ENCODE measurements around the gene STARD9. TPM values are rescaled to one million over a fixed set of nuclear protein-coding genes. Genes with fewer than 3 reads are reported as not detected.
A peak's percentile ranks its signal among the peaks of the same experiment; 100 is the strongest.

Gene STARD9
- total and polyA plus RNA-seq, 9 of the 15 experiments (the other 6 are each of a cell fraction or from before 2014, with no cell fraction given), result 0.45 to 6.0 (median 3.6) TPM

DNA sequence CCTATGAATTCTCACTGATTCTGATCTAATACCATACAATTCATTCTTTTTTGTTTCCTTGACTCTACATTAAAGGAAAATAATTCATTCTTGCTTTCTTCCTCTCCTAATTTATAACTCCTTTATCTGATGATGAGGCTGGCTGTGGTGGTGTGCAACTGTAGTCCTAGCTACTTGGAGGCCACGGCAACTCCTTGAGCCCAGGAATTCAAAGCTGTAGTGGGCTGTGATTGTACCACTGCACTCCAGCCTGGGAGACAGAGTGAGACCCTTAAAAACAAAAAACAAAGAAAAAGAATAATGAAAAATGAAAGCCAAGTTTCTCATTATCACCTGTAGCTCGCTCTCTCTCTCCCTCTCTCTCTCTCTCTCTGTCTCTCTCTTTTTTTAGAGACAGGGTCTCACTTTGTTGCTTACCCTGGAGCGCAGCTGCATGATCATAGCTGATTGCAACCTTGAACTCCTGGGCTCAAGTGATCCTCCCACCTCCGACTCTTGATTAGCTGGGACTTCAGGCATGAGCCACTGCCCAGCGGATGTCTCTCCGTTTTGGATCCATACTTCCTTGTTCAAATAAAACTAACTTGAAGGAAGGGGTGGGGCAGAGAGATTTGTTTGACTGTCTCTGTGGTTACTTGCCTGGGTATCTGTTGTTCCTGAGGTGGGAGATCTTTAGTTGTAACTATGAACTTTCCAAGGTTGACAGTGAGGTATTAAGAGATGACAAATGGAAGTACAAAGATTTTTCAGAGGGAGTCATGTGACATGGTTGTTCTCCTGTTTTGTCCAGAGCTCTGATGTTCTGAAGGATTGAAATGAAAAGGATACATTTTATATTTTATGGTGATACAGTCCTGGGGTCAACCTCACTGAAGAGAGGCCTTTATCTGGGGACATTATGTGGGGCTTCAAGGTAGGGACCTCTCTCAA lies 46.9 kb downstream of the STARD9 start (continued):
- no peak for TF ChIP-seq KDM4B (IDR thresholded peaks at IDR 0.05; ENCODE audit: borderline replicate concordance in 2 of 2, low read depth in 1 of 2)
- TF ChIP-seq PBX2 (CRISPR knock-in tag; IDR thresholded peaks at IDR 0.05; ENCODE audit: low read depth), result no peak
- TF ChIP-seq PBX2 (tag; conservative IDR thresholded peaks at IDR 0.05; ENCODE audit: low read depth), result peak; percentile 41
- peak; percentile 64 for TF ChIP-seq MEIS2 (IDR thresholded peaks at IDR 0.05; ENCODE audit: partially characterized antibody)
- 0 out of 2 replicates have a peak, but pooled peaks have one; percentile 11 for TF ChIP-seq RFX1 (IDR thresholded peaks at IDR 0.05)
- TF ChIP-seq TOE1 (IDR thresholded peaks at IDR 0.05; ENCODE audit: borderline replicate concordance), result peak; percentile 83
- no peak for TF ChIP-seq TOE1 (CRISPR knock-in tag; IDR thresholded peaks at IDR 0.05; ENCODE audit: borderline replicate concordance, low read depth)
- TF ChIP-seq SETDB1 (IDR thresholded peaks at IDR 0.05; ENCODE audit: low read length), result no peak
- 0 out of 2 replicates have a peak, but pooled peaks have one; percentile 14 for TF ChIP-seq ARID1B (IDR thresholded peaks at IDR 0.05)
- TF ChIP-seq RAD51 (IDR thresholded peaks at IDR 0.05; ENCODE audit: borderline replicate concordance, low read depth), result peak; percentile 42; the same call in 1 of the 2 replicates
- TF ChIP-seq TFE3 (CRISPR knock-in tag; IDR thresholded peaks at IDR 0.05), result peak; percentile 91
